Measurements from ENCODE around the gene IL4. TPM values are rescaled to one million over a fixed set of nuclear protein-coding genes. Genes with fewer than 3 reads are reported as not detected.

IL4 gene
- total and polyA plus RNA-seq, 9 of the 15 experiments (the other 6 are each of a cell fraction or from before 2014, with no cell fraction given), result 0.22 to 0.62 TPM; not detected in 7

DNA sequence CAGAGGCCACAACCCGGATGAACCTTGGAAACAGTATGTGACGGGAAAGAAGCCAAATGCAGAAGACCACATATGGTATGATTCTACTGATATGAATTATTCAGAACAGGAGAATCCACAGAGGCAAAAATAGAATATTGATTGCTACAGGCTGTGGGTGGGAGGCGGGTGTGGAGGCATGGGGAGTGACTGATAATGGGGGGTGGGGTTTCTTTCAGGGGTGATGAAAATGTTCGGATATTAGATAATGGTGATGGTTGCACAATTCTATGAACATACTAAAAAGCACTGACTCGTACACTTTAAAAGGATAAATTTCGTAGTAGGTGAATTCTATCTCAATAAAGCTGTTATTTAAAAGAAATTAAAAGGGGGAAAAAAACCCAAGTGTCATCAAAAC is 10.7 kb downstream of the IL4 start (continued):
- TF ChIP-seq, protein P1, sequence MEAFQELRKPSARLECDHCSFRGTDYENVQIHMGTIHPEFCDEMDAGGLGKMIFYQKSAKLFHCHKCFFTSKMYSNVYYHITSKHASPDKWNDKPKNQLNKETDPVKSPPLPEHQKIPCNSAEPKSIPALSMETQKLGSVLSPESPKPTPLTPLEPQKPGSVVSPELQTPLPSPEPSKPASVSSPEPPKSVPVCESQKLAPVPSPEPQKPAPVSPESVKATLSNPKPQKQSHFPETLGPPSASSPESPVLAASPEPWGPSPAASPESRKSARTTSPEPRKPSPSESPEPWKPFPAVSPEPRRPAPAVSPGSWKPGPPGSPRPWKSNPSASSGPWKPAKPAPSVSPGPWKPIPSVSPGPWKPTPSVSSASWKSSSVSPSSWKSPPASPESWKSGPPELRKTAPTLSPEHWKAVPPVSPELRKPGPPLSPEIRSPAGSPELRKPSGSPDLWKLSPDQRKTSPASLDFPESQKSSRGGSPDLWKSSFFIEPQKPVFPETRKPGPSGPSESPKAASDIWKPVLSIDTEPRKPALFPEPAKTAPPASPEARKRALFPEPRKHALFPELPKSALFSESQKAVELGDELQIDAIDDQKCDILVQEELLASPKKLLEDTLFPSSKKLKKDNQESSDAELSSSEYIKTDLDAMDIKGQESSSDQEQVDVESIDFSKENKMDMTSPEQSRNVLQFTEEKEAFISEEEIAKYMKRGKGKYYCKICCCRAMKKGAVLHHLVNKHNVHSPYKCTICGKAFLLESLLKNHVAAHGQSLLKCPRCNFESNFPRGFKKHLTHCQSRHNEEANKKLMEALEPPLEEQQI (IDR thresholded peaks at IDR 0.05), result no peak
- TF ChIP-seq MEF2A (IDR thresholded peaks at IDR 0.05; ENCODE audit: control insufficient read depth, low read depth, low read length), result peak; percentile 95
- TF ChIP-seq, protein P2, sequence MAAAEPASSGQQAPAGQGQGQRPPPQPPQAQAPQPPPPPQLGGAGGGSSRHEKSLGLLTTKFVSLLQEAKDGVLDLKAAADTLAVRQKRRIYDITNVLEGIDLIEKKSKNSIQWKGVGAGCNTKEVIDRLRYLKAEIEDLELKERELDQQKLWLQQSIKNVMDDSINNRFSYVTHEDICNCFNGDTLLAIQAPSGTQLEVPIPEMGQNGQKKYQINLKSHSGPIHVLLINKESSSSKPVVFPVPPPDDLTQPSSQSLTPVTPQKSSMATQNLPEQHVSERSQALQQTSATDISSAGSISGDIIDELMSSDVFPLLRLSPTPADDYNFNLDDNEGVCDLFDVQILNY (CRISPR knock-in tag; IDR thresholded peaks at IDR 0.05), result no peak
- TF ChIP-seq GTF2A2 (tag; IDR thresholded peaks at IDR 0.05), result no peak
- no peak for TF ChIP-seq BCOR (IDR thresholded peaks at IDR 0.05)
- no peak for TF ChIP-seq ZC3H4 (CRISPR knock-in tag; IDR thresholded peaks at IDR 0.05; ENCODE audit: borderline replicate concordance)
- no peak for TF ChIP-seq TEAD1 (CRISPR knock-in tag; IDR thresholded peaks at IDR 0.05)
- TF ChIP-seq TCF3 (CRISPR knock-in tag; IDR thresholded peaks at IDR 0.05), result peak; percentile 81
- no peak for TF ChIP-seq TSHZ1 (CRISPR knock-in tag; IDR thresholded peaks at IDR 0.05)
- TF ChIP-seq HNRNPUL1 (IDR thresholded peaks at IDR 0.05; ENCODE audit: low read length), result no peak
- TF ChIP-seq TGIF2 (CRISPR knock-in tag; IDR thresholded peaks at IDR 0.05), result no peak
- TF ChIP-seq HDAC6 (IDR thresholded peaks at IDR 0.05; ENCODE audit: low read depth, low read length), result no peak
- TF ChIP-seq WHSC1 (IDR thresholded peaks at IDR 0.05; ENCODE audit: low read length), result no peak
- no peak for TF ChIP-seq RFX5 (IDR thresholded peaks at IDR 0.05; ENCODE audit: low read depth, low read length)
- TF ChIP-seq, protein P3, sequence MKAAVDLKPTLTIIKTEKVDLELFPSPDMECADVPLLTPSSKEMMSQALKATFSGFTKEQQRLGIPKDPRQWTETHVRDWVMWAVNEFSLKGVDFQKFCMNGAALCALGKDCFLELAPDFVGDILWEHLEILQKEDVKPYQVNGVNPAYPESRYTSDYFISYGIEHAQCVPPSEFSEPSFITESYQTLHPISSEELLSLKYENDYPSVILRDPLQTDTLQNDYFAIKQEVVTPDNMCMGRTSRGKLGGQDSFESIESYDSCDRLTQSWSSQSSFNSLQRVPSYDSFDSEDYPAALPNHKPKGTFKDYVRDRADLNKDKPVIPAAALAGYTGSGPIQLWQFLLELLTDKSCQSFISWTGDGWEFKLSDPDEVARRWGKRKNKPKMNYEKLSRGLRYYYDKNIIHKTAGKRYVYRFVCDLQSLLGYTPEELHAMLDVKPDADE (conservative IDR thresholded peaks at IDR 0.05; ENCODE audit: control insufficient read depth, low read depth, low read length), result no peak
- TF ChIP-seq PRMT5 (CRISPR knock-in tag; IDR thresholded peaks at IDR 0.05), result no peak
- no peak for TF ChIP-seq PATZ1 (CRISPR knock-in tag; IDR thresholded peaks at IDR 0.05; ENCODE audit: borderline replicate concordance)
- TF ChIP-seq GTF2F1 (IDR thresholded peaks at IDR 0.05; ENCODE audit: low read depth, low read length), result no peak

All from K562 (cell line).